ENCODE data around the gene KLF9.

GRCh38 chr9:70463877-70464276, 49.4 kb upstream of the KLF9 start:
- TF ChIP-seq, protein P1, sequence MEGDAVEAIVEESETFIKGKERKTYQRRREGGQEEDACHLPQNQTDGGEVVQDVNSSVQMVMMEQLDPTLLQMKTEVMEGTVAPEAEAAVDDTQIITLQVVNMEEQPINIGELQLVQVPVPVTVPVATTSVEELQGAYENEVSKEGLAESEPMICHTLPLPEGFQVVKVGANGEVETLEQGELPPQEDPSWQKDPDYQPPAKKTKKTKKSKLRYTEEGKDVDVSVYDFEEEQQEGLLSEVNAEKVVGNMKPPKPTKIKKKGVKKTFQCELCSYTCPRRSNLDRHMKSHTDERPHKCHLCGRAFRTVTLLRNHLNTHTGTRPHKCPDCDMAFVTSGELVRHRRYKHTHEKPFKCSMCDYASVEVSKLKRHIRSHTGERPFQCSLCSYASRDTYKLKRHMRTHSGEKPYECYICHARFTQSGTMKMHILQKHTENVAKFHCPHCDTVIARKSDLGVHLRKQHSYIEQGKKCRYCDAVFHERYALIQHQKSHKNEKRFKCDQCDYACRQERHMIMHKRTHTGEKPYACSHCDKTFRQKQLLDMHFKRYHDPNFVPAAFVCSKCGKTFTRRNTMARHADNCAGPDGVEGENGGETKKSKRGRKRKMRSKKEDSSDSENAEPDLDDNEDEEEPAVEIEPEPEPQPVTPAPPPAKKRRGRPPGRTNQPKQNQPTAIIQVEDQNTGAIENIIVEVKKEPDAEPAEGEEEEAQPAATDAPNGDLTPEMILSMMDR (IDR thresholded peaks at IDR 0.05; ENCODE audit: low read depth, low read length), result no peak
- TF ChIP-seq EZH2phosphoT487 (IDR thresholded peaks at IDR 0.05; ENCODE audit: low read depth), result no peak

All from OCI-LY3 (cell line).